Dedifferentiated amniotic fluid mesenchymal stem cell (primary cell): ENCODE data around the gene CALHM2.
"Not testable (repeated sequence)": the region's sequence is repeated elsewhere in the genome, so short reads cannot be mapped to it uniquely, and the experiment has no call there.

ENCODE experiments used
- DNase-seq: peaks from one replicate; pipeline ENCODE4 v3.0.0-alpha.2; 2016; ENCODE audit errors: extremely low spot score

The CALHM2 gene

DNA sequence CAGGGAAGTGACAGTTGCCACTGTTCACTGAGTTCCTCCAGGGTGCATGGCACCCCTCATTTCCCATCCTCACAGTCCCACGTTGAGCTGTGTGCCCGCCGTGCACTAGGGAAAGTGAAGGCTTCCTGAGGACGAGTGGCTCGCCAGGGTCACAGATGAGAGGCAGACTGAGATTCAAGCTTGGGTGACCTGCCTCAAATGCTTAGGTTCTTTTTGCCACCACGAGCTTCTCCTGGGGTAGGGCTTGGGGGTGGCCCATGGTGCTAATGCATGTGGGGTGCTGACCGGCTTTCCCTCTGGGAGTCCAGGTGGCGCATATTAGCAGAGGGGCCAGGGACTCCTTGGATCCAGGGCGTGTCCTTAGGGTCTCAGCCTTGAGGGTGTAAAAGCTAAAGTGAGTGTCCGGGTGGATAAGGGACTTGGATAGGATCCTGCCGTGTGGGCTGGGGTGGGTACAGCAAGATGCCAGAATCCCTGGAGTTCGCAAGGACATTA is 1.9 kb downstream of the CALHM2 start:
- no peak for DNase-seq

DNA sequence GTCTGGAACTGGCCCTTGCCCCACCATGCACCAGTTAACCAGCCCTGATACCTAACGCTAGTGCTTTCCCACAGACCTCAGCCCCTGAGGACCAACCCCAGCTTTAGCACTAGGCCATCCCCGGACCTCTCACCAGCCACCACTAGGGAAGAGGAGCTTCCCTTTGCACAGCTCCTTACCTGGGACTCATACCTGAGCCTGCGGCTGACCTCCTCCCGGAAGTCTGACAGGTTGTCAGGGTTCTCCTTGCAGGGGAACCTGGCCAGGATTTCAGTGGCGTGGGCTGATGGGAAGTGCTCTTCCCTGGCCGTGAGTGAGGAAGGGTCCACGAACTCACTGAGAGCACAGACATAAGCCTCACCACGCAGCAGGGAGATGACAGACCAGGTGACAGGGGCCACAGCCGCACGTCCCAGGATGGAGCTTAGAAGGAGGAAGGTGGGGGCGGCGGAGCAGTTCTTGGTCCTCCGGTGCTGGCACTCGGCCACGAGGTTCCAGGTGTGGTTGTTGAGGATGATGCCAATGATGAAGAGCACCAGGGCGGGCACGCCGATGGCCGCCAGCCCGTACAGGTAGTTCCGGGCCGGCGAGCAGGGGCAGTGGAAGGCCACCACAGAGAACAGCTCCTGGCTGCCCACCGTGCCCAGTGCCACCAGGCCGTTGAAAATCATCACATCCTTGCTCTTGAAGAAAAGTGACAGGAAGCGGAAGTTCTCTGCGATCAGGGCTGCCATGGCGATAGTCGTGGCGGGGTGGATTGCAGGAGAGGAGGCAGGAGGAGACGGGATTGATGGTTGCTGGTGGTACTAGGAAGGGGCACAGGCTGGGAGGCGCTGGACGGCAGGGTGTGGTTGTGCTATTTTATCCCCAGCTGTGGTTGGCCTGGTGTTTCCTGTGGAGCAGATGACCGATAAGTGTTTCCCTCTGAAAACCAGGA is 2.7 kb downstream of the CALHM2 start:
- DNase-seq, result no peak

- DNase-seq, result peak; percentile 60
Observed at GRCh38 chr10:103448746-103449145, 3.4 kb downstream of the CALHM2 start.

DNA sequence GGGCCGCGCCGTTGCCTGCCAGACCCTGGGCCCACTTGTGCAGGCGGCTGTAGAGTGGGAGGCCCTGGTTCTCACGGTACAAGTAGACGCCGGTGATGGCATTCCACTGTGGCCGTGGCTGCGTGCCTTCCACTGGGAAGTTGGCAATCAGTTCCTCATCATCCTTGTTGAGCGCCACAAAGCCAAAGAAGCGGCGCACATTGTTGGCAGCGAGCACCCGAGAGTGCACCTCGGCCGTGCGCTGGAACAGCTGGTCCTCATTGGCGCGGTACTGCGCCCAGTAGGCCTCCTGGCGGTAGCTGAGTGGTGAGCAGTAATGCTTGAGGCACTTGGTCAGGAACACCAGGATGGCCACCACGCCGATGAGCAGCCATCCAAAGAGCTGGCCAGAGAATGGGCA is 5.0 kb downstream of the CALHM2 start:
- DNase-seq, result no peak

GRCh38 chr10:103445767-103446567 is 6.2 kb downstream of the CALHM2 start:
- peak; percentile 23 for DNase-seq

- no peak for DNase-seq
Observed at GRCh38 chr10:103445366-103445765, 6.8 kb downstream of the CALHM2 start.

DNA sequence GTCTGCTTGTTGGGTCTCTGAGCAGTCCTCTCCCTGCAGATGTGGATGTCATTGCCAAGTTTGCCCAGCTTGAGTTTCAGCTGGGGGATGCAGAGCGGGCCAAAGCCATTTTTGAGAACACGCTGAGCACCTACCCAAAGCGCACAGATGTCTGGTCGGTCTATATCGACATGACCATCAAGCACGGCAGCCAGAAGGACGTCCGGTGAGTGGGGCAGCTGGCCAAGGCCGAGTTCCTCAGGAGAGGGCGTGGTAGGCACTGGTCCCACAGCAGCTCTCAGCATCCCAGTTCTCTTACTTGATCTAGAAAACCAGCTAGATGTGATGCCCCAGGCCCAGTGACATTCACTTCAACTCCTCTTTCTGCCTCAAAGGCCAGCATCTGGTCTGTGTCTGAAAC is 7.7 kb downstream of the CALHM2 start:
- DNase-seq, result no peak

GRCh38 chr10:103443475-103444185 is 8.5 kb downstream of the CALHM2 start:
- no peak for DNase-seq

GRCh38 chr10:103442031-103442461 is 10.1 kb downstream of the CALHM2 start:
- DNase-seq, result no peak

DNA sequence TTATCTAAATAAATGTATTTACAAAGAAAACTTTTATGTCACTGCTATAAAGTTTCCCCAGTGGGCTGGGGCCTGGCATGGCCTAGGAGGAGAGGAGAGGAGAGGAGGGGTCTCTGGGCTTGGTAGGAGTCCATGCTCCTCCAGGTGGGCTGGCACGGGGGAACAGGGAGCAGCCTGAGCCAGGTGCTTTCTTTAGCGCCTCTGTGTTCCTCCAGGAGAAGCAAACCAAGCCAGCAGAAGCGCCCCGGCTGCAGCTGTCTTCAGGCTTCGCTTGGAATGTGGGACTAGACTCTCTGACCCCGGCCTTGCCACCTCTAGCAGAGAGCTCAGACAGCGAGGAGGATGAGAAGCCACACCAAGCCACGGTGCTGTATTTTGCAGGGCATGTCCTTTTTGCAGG is 10.6 kb downstream of the CALHM2 start:
- DNase-seq, result no peak

DNA sequence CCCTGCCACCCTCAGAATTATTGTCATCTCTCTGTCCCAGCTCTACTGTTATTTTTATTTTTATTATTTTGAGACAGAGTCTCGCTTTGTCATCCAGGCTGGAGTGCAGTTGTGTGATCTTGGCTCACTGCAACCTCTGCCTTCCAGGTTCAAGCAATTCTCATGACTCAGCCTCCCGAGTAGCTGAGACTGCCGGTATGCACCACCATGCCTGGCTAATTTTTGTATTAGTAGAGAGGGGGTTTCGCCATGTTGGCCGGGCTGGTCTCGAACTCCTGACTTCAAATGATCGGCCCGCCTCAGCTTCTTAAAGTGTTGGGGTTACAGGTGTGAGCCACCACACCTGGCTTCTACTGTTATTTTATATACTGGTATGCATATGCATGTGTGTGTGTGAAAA is 11.0 kb downstream of the CALHM2 start:
- no peak for DNase-seq

- no peak for DNase-seq
Observed at GRCh38 chr10:103440416-103440815, 11.8 kb downstream of the CALHM2 start.

GRCh38 chr10:103439776-103440175 is 12.4 kb downstream of the CALHM2 start:
- no peak for DNase-seq

- DNase-seq, result no peak
Observed at GRCh38 chr10:103433858-103434257, 18.3 kb downstream of the CALHM2 start.

GRCh38 chr10:103431902-103432301 is 20.3 kb downstream of the CALHM2 start:
- no peak for DNase-seq

- no peak for DNase-seq
Observed at GRCh38 chr10:103429647-103430046, 22.5 kb downstream of the CALHM2 start.

GRCh38 chr10:103428989-103429643 is 23.1 kb downstream of the CALHM2 start:
- DNase-seq, result no peak

DNA sequence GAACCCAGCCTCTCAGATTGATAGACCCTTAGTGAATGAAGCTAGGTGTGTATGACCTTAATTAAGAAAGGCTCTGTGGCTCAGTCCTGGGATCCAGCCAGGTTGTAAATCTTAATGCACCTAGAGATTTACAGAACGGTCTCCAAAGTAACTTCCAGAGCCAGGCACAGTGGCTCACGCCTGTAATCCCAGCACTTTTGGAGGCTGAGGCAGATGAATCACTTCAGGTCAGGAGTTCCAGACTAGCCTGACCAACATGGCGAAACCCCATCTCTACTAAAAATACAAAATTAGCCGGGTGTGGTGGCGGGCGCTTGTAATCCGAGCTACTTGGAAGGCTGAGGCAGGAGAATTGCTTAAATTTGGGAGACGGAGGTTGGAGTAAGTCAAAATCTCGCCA is 24.3 kb downstream of the CALHM2 start:
- no peak for DNase-seq

GRCh38 chr10:103423748-103424147 is 28.4 kb downstream of the CALHM2 start:
- no peak for DNase-seq

DNA sequence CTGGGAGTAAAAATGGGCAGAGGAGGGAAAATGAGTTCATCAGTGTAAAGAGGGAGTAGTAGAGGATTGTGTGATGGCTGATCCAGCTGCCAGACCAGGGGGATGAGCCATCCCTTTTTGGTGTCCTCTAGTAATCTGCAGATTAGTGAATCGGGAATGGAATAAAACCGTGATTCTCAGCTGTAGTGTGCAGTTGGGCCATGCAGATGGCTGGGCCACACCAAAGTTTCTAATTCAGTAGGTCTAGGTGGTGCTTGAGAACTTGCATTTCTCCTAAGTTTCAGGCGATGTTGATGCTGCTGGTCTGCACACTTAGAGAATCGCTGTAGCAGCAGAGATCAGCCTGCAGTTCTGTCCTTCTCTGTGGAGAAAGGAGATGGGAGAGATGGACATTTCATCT is 33.1 kb downstream of the CALHM2 start:
- DNase-seq, result no peak

DNA sequence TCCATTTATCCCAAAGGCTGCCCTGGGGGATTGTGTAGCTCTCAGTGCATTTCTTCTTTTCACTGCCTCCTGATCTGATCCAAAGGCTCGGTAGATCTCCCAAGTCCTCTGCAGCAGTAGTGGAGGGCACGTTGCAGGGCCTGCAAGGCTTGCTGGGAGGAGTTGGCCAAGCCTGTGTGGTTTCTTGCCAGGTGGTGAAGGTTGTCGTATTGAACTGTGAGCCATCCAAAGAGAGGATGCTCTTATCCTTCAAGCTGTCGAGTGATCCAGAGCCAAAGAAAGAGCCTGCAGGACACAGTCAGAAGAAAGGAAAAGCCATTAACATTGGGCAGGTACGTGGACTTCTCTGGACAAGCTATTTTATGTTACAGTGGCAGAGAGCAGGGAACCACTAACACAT is 34.6 kb downstream of the CALHM2 start:
- no peak for DNase-seq

GRCh38 chr10:103417148-103417469 is 35.1 kb downstream of the CALHM2 start:
- DNase-seq, result not testable (repeated sequence)
